OCI-LY3 (cell line): Measurements from ENCODE around the gene TRIM67.

Experiments used
- EZH2phosphoT487 ChIP-seq: fragments of 200-600 bp; shearing (Covaris generic); IDR thresholded peaks from 2 replicates; pipeline ENCODE4 v1.6.1; 2018; ENCODE audit warnings: antibody characterized with exemption, mixed run types, low read depth
- TF ChIP-seq, protein P1 (sequence below): fragments of 200-600, 300-600 bp; sonication (generic); IDR thresholded peaks from 2 replicates; pipeline ENCODE4 v1.5.1; 2014; ENCODE audit warnings: antibody characterized with exemption, low read length, low read depth

GRCh38 chr1:231196307-231196706 lies 34.4 kb downstream of the TRIM67 start:
- TF ChIP-seq, protein P1, sequence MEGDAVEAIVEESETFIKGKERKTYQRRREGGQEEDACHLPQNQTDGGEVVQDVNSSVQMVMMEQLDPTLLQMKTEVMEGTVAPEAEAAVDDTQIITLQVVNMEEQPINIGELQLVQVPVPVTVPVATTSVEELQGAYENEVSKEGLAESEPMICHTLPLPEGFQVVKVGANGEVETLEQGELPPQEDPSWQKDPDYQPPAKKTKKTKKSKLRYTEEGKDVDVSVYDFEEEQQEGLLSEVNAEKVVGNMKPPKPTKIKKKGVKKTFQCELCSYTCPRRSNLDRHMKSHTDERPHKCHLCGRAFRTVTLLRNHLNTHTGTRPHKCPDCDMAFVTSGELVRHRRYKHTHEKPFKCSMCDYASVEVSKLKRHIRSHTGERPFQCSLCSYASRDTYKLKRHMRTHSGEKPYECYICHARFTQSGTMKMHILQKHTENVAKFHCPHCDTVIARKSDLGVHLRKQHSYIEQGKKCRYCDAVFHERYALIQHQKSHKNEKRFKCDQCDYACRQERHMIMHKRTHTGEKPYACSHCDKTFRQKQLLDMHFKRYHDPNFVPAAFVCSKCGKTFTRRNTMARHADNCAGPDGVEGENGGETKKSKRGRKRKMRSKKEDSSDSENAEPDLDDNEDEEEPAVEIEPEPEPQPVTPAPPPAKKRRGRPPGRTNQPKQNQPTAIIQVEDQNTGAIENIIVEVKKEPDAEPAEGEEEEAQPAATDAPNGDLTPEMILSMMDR = no peak
- no peak for TF ChIP-seq EZH2phosphoT487
